ENCODE measurements around the gene ANKRD10. TPM values are rescaled to one million over a fixed set of nuclear protein-coding genes. Genes with fewer than 3 reads are reported as not detected.
A peak's percentile ranks its signal among the peaks of the same experiment; 100 is the strongest.

The ANKRD10 gene
- total RNA-seq, 1 donor from 2014 or later, result 145 TPM

DNA sequence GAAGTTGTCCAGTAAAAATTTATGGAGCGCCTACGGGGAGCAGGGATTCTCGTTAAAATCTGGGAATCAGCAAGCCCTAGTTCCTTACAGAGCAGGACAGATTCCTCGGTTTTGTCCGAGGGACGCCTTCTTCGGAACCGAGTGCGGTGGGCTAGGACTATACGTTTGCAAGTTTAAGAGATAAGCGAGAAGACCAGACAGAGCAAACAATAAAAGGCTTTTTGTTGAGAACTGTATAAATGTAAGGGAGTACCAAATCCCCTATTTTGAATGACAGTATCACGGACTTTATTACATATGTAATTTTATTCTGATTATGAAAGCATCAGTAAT lies 971 bp upstream of the ANKRD10 start:
- intact Hi-C loops (cut with micrococcal nuclease), result loop anchor here (1.0 to 10.0 kb wide), 8 partner anchors 26 to 1669 kb away; partner anchors contain the start of genes ING1 and TUBGCP3
- Mint-ChIP-seq H3K4me3 (peak overlapping the region; percentile 92), H3K36me3 (ENCODE audit: low read depth) (peaks cover 22% of the 10 kb centered on the region), H3K4me1 (peaks cover 35% of the 10 kb centered on the region), H3K27ac (peak overlapping the region; percentile 96), H3K9me3 (no peaks in the 10 kb centered on the region), H3K27me3 (no peaks in the 10 kb centered on the region)
- DNase-seq, result no peak

DNA sequence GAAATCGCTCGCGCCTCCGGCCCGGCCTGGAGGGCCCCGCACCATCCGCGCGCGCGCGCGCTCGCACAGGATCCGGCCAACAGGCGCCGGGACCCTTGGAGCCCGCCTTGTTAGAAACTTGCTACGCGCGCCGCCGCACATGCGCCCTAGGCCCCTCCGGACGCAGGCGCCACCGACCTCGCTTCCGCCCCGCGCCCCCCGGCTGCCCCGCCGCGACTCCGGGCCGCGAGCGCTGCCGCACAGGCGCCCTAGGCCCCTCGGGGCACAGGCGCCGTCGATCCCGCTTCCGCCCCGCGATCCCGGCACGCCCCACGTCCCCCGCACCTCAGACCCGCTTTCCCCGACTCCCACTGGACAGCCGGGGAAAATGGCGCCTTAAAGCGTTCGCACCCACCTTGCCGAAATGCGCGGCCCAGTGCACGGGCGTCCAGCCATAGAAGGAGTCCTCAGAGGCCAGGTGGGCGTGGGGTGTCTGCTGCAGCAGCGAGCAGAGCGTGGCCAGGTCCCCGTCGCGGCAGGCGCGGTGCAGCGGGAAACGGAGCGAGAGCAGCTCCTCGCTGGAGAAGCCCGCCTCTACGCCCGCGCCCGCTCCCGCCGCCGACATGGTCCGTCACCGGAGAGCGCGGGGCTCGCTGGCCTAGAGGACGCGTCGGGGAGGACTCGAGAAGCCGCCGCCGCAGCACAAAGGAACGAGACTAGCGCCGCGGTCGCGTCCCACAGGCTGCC lies 375 bp downstream of the ANKRD10 start:
- no peaks in the 10 kb centered on the region for H3K27me3 Mint-ChIP-seq
- H3K9me3 Mint-ChIP-seq, result no peaks in the 10 kb centered on the region
- intact Hi-C loops (cut with micrococcal nuclease), result loop anchor here (1.0 to 10.0 kb wide), 9 partner anchors 28 to 1670 kb away; partner anchors contain the start of genes ING1, NAXD and TUBGCP3
- peak overlapping the region; percentile 98 for H3K27ac Mint-ChIP-seq
- H3K4me3 Mint-ChIP-seq, result peak overlapping the region; percentile 92
- peak; percentile 92 for DNase-seq
- peaks cover 41% of the 10 kb centered on the region for H3K4me1 Mint-ChIP-seq
- peaks cover 34% of the 10 kb centered on the region for H3K36me3 Mint-ChIP-seq (ENCODE audit: low read depth)

DNA sequence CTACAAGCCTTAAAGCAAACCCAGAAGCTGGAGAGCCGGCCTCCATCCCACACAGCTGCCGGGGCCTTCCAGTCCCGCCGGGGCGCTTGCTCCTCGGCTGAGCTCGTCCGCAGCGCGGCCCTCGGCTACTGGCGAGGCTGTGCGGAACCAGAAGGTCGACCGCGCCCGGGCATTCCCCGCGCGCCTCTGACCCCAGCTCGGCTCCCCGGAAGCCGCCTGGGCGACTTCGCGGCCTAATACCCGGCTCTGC lies 863 bp downstream of the ANKRD10 start:
- H3K9me3 Mint-ChIP-seq, result no peaks in the 10 kb centered on the region
- peaks cover 39% of the 10 kb centered on the region for H3K36me3 Mint-ChIP-seq (ENCODE audit: low read depth)
- intact Hi-C loops (cut with micrococcal nuclease), result loop anchor here (5.0 to 10.0 kb wide), 3 partner anchors 271 to 1671 kb away; partner anchors contain the start of genes NAXD and TUBGCP3
- DNase-seq, result no peak
- peak overlapping the region; percentile 92 for H3K27ac Mint-ChIP-seq
- H3K4me1 Mint-ChIP-seq, result peaks cover 45% of the 10 kb centered on the region
- no peaks in the 10 kb centered on the region for H3K27me3 Mint-ChIP-seq
- H3K4me3 Mint-ChIP-seq, result peak overlapping the region; percentile 92

DNA sequence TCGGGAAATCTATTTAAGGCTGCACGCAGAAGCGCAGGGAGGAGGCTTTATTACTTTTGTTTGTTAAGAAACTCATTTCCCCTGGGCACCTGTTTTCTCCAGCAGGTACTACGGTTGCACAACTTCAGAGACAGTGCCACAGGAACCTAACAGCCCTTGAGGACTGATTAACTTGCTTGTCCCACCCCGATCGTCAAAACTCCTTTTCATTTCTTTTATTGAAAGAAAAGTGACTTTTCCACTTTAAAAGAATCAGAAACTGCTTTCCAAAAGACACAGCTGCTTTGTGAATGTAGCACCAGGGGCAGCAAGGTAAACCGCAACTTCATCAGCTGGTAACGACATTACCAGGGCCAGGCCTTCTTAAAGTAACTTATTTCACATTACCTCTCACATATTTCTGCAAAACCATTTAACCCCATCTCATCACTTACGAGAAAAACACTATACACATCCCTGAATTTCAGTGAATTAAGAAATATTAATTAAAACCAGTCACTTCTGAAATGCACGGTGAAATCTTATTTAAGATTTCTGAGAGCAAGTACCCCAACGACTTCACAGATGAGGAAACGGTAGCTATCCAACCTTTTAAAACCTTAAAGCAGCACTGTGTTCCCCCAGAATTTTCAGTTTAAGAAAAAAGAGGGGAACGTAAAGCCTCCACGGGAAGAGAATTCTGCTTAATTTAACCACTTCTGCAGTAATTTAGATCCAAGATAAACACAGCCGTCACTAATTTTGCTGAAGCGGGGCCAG lies 1.4 kb downstream of the ANKRD10 start:
- DNase-seq, result peak; percentile 73
- Mint-ChIP-seq H3K27me3 (no peaks in the 10 kb centered on the region), H3K9me3 (no peaks in the 10 kb centered on the region), H3K4me1 (peaks cover 50% of the 10 kb centered on the region), H3K4me3 (peak overlapping the region; percentile 92), H3K36me3 (ENCODE audit: low read depth) (peaks cover 44% of the 10 kb centered on the region), H3K27ac (peak overlapping the region; percentile 92)
- intact Hi-C loops (cut with micrococcal nuclease), result loop anchor here (5.0 to 10.0 kb wide), 3 partner anchors 271 to 1671 kb away; partner anchors contain the start of genes NAXD and TUBGCP3

DNA sequence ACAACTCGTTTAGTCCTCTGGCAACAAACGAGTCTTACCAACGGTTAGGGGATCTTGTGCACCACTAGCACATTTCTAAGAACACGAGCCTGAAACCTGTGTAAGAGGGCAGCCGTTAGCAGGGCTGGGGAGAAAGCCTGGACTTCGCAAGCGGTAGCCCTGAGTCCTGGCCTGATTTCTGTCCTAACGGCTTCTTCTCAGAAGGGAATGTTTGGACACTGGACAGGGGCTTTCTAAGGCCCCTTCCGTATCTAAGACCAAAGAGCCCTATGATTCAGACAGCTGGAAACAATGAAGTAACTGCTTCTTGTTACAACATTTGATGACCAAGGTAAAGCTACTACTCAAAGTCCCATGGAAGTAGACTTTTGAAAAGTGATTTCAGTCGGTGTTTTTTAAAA lies 2.2 kb downstream of the ANKRD10 start:
- intact Hi-C loops (cut with micrococcal nuclease), result loop anchor here (5.0 to 10.0 kb wide), 3 partner anchors 272 to 1672 kb away; partner anchors contain the start of genes NAXD and TUBGCP3
- Mint-ChIP-seq H3K4me3 (peak overlapping the region; percentile 92), H3K27ac (peak overlapping the region; percentile 92), H3K9me3 (no peaks in the 10 kb centered on the region), H3K36me3 (ENCODE audit: low read depth) (peaks cover 51% of the 10 kb centered on the region), H3K4me1 (peaks cover 55% of the 10 kb centered on the region), H3K27me3 (no peaks in the 10 kb centered on the region)
- DNase-seq, result no peak

DNA sequence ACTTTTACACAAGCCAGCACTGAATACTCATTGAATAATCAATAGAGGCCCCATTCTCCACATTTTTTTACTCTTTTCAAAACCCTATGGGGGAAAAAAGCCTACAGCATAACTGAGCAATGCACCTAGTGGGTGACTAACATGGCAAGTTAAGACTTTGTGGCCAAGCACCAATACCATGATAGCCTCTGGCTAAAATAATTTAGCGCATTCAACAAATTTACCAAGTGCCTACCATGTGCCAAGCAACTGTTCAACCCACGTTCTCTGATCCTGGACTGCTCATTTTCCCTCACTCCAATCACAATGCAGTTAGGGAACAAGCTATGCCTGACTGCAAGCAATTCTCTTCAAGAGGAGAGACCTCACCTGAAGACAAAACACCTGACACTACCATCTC lies 3.0 kb downstream of the ANKRD10 start:
- Mint-ChIP-seq H3K36me3 (ENCODE audit: low read depth) (peaks cover 56% of the 10 kb centered on the region), H3K27ac (peak overlapping the region; percentile 92)
- intact Hi-C loops (cut with micrococcal nuclease), result loop anchor here (5.0 to 10.0 kb wide), 3 partner anchors 273 to 1673 kb away; partner anchors contain the start of genes NAXD and TUBGCP3

DNA sequence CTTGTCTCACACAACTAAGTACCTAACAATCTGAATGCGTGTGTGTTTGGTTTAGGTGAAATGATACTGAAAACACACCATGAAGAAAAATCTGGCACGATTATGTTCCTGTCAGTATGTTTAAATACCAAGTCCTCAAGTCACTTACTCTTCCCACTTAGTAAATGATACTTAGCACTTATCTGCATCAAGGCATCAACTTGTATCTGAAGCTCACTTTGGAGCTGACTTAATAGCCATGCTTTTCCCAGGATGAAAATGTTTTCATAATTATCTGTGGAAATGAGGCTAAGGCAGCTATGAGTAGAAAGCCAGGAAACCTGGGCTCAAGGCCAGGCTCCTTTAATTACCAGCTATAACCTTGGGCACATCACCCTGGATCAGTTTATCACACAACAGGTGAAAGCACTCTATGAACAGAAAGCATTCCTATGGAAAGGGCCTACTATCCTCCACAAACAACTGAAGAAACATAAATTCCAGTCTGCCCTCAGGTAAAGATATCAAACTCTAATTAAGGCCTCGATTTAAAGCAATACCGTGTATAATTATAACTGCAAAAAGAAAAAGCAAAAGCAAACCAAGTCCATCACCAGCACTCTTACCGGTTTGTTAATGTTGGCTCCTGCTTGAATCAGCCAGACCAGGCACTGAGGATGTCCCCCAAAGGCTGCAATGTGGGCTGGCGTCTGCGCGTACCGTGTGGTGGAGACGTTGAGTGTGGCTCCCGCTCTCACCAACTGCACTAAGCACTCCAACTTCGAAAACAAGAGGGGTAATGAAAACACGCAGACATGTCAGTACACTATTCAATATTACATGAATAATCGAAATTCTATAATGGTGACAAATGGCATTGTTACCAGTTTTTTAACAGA lies 4.6 kb downstream of the ANKRD10 start:
- intact Hi-C loops (cut with micrococcal nuclease), result loop anchor here (5.0 to 10.0 kb wide), 3 partner anchors 275 to 1675 kb away; partner anchors contain the start of genes NAXD and TUBGCP3
- Mint-ChIP-seq H3K4me3 (peak overlapping the region; percentile 11), H3K36me3 (ENCODE audit: low read depth) (peaks cover 66% of the 10 kb centered on the region), H3K9me3 (no peaks in the 10 kb centered on the region), H3K27me3 (no peaks in the 10 kb centered on the region), H3K27ac (no peak overlapping the region), H3K4me1 (peaks cover 58% of the 10 kb centered on the region)
- DNase-seq, result no peak

More for the DNA sequence above, 3.0 kb downstream of the ANKRD10 start:
- no peak for DNase-seq
- H3K4me1 Mint-ChIP-seq, result peaks cover 56% of the 10 kb centered on the region
- H3K4me3 Mint-ChIP-seq, result peak overlapping the region; percentile 92
- no peaks in the 10 kb centered on the region for H3K27me3 Mint-ChIP-seq
- no peaks in the 10 kb centered on the region for H3K9me3 Mint-ChIP-seq

DNA sequence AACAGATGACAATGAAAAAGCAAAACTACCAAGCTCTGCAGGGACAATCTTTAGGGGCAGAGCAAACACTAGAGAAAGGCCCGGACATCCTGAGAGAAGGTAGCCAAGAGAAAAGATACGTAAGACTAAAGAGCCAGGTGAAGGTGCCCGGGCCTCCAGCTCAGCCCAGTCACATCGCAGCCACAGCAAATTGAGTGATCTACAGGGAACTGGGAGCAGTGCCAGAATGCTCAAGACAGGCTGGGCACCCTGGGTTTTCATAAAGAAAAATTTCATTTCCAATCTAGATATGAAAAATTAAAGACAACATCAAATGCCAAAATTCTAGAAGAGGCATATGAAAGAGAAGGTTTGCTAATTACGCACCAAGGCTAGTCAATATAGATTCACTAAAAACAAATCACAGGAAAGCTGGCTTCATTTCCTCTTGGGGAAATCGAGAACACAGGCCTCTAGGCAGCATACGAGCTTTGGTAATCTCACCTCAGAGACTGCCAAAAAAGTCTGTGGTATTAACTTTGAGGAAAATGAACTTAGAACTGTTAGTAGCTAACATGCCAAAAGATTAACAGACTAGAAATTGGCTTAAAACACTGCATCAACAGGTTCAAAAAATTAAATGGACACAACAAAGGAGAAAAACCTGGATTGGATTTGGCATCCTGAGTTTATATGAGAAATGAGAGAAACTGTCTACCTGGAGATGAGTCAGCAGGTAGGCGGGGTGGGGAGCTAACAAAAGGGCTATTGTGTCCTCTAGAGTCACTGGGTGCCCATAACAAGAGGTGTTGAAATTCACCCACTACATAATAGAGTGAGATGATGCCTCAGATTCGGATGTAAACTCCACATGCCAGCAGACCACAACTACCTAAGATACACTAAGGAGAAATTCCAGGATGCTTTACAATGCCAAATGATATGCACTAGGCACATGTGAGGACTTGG lies 6.6 kb downstream of the ANKRD10 start:
- DNase-seq, result no peak
- peak overlapping the region; percentile 48 for H3K27ac Mint-ChIP-seq
- intact Hi-C loops (cut with micrococcal nuclease), result no loop called here
- peak overlapping the region; percentile 13 for H3K4me3 Mint-ChIP-seq
- H3K36me3 Mint-ChIP-seq (ENCODE audit: low read depth), result peaks cover 71% of the 10 kb centered on the region
- H3K9me3 Mint-ChIP-seq, result no peaks in the 10 kb centered on the region
- no peaks in the 10 kb centered on the region for H3K27me3 Mint-ChIP-seq
- peaks cover 56% of the 10 kb centered on the region for H3K4me1 Mint-ChIP-seq

DNA sequence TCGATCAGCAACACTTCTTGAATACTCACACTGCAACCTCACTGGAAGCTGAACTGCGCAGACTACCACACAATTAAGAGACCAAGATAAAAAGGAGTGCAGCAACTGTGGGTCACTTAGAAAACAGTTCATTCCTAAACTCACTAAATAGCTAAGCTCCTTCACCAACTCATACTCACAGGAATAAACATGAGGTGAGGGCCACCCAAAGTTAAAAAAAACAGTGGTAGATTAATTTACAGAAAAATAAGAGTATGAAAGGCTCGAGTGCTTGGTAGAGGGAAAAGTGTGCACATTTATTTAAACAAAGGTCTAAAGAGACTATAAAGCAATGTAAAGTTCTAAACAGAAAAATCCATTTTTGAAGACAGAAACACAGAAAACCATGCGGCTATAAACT lies 7.6 kb downstream of the ANKRD10 start:
- no peak for DNase-seq
- Mint-ChIP-seq H3K27ac (no peak overlapping the region), H3K27me3 (no peaks in the 10 kb centered on the region), H3K4me3 (no peak overlapping the region), H3K36me3 (ENCODE audit: low read depth) (peaks cover 75% of the 10 kb centered on the region), H3K4me1 (peaks cover 54% of the 10 kb centered on the region), H3K9me3 (no peaks in the 10 kb centered on the region)
- intact Hi-C loops (cut with micrococcal nuclease), result no loop called here

DNA sequence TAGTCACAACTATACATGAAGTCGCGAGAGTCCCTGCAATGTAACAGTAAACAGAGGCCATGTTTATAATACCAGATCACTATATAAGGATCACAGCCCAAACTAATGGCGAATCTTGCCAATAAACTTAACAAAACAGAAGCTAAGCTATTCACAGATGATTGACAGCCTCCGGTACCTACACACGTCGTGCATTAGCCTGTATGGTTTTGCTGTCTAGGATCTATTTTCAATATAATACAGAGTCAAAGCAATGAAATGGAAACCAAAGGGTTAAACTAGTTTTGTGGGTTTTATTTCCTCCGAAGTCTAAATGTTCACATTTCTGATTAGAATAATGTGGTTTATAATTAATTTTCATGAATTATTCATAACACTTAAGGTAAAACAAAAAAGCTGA lies 10.1 kb downstream of the ANKRD10 start:
- intact Hi-C loops (cut with micrococcal nuclease), result no loop called here
- H3K27me3 Mint-ChIP-seq, result no peaks in the 10 kb centered on the region
- no peak for DNase-seq
- peaks cover 35% of the 10 kb centered on the region for H3K4me1 Mint-ChIP-seq
- peaks cover 62% of the 10 kb centered on the region for H3K36me3 Mint-ChIP-seq (ENCODE audit: low read depth)
- H3K27ac Mint-ChIP-seq, result no peak overlapping the region
- no peaks in the 10 kb centered on the region for H3K9me3 Mint-ChIP-seq
- no peak overlapping the region for H3K4me3 Mint-ChIP-seq

DNA sequence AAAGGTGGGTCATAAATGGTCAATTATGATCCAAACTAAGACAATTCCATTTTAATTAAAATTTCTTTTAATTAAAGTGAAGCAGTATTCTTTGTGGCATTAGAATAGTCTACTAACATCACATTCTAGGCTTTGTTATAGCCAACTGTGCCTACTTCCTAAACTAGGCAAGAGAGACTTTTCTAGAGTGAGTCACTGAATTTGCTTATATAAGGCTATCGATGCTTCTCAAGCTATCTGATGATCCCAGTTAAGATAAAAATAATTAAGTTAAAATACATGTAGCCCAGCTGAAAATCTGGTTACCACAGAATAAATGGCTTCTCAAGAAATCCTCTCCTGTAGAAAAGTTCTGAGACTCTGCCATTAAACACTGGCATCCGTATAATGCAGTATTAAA lies 12.5 kb downstream of the ANKRD10 start:
- intact Hi-C loops (cut with micrococcal nuclease), result no loop called here
- no peaks in the 10 kb centered on the region for H3K27me3 Mint-ChIP-seq
- peaks cover 16% of the 10 kb centered on the region for H3K4me1 Mint-ChIP-seq
- H3K4me3 Mint-ChIP-seq, result no peak overlapping the region
- H3K9me3 Mint-ChIP-seq, result no peaks in the 10 kb centered on the region
- no peak overlapping the region for H3K27ac Mint-ChIP-seq
- DNase-seq, result no peak
- H3K36me3 Mint-ChIP-seq (ENCODE audit: low read depth), result peaks cover 52% of the 10 kb centered on the region

DNA sequence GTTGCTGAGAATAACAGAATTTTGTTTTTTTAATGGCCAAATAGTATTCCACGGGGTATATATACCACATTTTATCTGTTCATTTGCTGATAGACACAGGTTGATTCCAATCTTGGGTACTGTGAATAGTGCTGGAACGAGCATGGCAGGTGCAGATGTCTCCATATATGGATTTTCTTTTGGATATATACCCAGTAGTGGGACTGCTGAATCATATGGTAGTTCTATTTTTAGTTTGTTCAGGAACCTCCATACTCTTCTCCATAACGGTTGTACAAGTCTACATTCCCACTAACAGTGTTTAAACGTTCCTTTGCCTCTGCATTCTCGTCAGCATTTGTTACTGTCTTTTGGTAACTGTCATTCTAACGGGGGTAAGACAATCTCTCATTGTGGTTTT lies 17.3 kb downstream of the ANKRD10 start:
- H3K4me3 Mint-ChIP-seq, result no peak overlapping the region
- no peaks in the 10 kb centered on the region for H3K27me3 Mint-ChIP-seq
- peaks cover 1% of the 10 kb centered on the region for H3K4me1 Mint-ChIP-seq
- H3K36me3 Mint-ChIP-seq (ENCODE audit: low read depth), result peaks cover 37% of the 10 kb centered on the region
- DNase-seq, result no peak
- intact Hi-C loops (cut with micrococcal nuclease), result no loop called here
- H3K27ac Mint-ChIP-seq, result no peak overlapping the region
- no peaks in the 10 kb centered on the region for H3K9me3 Mint-ChIP-seq

DNA sequence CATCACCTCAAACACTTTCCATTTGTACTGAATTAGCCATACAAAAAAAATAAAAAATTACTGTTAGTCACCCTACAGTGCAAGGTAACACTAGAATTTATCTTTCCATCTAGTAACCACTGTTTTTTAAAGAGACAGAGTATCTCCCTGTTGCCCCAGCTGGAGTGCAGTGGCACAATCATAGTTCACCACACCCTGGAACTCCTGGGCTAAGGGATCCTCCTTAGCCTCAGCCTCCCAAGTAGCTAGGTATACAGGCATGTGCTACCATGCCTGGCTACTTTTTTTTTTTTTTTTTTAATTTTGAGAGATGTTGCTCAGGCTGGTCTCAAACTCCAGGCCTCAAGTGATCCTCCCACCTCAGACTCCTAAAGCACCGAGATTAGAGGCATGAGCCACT lies 17.9 kb downstream of the ANKRD10 start:
- no peaks in the 10 kb centered on the region for H3K9me3 Mint-ChIP-seq

More for the DNA sequence above, 17.9 kb downstream of the ANKRD10 start:
- H3K27me3 Mint-ChIP-seq, result no peaks in the 10 kb centered on the region
- intact Hi-C loops (cut with micrococcal nuclease), result no loop called here
- no peak overlapping the region for H3K27ac Mint-ChIP-seq
- H3K4me1 Mint-ChIP-seq, result peaks cover 1% of the 10 kb centered on the region
- H3K36me3 Mint-ChIP-seq (ENCODE audit: low read depth), result peaks cover 40% of the 10 kb centered on the region
- no peak for DNase-seq
- H3K4me3 Mint-ChIP-seq, result no peak overlapping the region
